GM18858 (cell line): ENCODE results near the gene LAMA3.

ENCODE experiments used
- ATAC-seq: cut with Tn5 transposase; IDR thresholded peaks from one replicate; pipeline ENCODE4 v1.9.1; 2021; ENCODE audit not compliant: unreplicated experiment

Gene LAMA3

GRCh38 chr18:23992941-23993280 is 303.7 kb downstream of the LAMA3 start:
- no peak for ATAC-seq

DNA sequence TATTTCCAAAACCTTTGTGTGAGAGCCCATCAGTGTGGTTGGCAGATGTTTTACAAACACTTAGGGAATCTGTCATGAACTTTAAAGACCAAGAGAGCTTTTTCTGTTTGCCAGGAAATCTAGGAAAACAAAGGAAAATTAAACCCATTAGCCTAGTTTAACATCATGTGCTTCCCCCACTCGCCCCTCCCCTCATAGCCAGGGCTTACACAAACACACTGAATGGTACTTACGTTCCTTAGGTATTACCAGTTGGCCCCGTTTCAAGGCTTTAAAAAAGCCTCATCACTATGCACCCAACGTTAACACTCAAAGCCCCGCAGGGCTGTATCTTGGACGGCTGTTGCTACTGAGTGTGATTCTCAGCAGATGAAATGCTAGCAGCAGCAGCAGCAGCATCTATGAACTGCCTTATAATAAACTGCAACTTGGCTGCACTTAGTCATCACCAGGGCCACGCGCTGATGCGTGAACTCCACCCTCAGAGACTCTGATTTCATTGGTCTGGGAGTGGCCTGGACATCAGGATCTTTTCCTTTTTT is 305.2 kb downstream of the LAMA3 start:
- ATAC-seq = no peak

- ATAC-seq = no peak
Observed at GRCh38 chr18:23995180-23995579, 305.9 kb downstream of the LAMA3 start.

GRCh38 chr18:23998018-23998417 is 308.8 kb downstream of the LAMA3 start:
- no peak for ATAC-seq

GRCh38 chr18:23998820-23999219 is 309.6 kb downstream of the LAMA3 start:
- ATAC-seq = no peak

DNA sequence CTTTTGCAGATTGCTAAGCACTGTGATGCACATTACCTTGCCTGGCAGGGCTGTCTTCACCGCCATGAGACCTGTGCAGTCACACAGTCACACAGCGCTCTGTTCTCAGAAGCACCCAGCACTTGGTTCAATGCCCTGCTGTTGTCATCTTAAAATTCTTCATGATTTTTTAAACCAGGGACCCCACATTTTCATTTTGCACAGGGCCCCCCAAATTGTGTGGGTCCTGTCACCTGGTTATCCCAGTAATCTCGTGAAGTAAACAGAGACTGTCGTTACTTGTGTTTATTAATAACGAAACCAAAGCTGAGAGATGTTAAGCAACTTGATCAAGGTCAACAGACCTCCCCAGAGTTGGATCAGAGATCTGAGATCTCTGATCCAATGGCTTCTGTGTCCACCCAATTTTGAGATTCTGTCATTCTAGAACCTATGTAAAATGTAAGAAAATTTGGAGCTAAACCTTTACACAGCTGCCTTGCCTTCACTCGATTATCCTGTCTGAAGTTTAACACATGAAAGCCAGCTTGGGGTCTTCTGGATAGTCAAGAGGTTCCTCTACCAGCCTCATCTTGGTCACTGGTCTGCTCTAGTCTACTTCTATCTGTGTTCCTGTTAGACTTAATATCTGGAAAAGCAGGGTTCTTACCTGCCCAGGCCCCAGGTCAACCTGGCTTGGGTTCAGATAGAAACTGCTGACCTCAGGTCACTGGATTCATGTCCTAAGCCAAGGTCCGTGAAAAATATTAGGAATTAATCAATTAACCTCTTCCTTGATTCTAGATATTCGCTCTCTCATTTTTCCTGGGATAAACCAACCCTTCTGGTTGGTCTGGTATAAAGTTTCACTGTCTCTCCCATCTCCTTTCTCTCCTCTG is 311.6 kb downstream of the LAMA3 start:
- no peak for ATAC-seq

- ATAC-seq = no peak
Observed at GRCh38 chr18:24002479-24002878, 313.2 kb downstream of the LAMA3 start.

- no peak for ATAC-seq
Observed at GRCh38 chr18:24003288-24003687, 314.0 kb downstream of the LAMA3 start.

- no peak for ATAC-seq
Observed at GRCh38 chr18:24003903-24004640, 314.8 kb downstream of the LAMA3 start.
